Measurements from ENCODE around the gene MRLN.
A peak's percentile ranks its signal among the peaks of the same experiment; 100 is the strongest.

DNA sequence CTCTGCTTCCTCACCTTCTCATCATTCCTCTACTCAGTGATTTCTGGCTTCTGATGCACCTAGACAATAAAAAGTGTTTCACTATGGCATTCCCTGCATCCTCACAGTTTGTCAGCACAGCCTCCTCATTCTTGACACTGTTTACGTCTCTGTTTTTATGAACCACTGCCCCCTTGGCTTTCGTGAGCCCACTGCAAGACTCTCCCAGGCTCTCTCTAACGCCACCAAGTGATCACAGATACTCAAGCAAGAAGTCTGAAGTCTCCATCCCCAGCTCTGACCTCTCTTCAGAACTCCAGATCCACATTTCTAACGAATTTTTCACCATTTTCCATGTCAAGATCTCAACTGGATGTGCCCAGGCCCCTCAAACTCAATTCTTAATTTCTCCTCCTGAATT is 52.5 kb downstream of the MRLN start:
- TF ChIP-seq EZH2 (IDR thresholded peaks at IDR 0.05; ENCODE audit: borderline replicate concordance, low read depth, low read length, poor library complexity, severe bottlenecking), result no peak
- TF ChIP-seq, protein P1, sequence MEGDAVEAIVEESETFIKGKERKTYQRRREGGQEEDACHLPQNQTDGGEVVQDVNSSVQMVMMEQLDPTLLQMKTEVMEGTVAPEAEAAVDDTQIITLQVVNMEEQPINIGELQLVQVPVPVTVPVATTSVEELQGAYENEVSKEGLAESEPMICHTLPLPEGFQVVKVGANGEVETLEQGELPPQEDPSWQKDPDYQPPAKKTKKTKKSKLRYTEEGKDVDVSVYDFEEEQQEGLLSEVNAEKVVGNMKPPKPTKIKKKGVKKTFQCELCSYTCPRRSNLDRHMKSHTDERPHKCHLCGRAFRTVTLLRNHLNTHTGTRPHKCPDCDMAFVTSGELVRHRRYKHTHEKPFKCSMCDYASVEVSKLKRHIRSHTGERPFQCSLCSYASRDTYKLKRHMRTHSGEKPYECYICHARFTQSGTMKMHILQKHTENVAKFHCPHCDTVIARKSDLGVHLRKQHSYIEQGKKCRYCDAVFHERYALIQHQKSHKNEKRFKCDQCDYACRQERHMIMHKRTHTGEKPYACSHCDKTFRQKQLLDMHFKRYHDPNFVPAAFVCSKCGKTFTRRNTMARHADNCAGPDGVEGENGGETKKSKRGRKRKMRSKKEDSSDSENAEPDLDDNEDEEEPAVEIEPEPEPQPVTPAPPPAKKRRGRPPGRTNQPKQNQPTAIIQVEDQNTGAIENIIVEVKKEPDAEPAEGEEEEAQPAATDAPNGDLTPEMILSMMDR (conservative IDR thresholded peaks at IDR 0.05; ENCODE audit: low read depth, low read length), result peak; percentile 46; the same call in 1 of the 2 replicates

Measured in A673 (cell line).